GM19099 (cell line): ENCODE results near the gene DIPK1A.

Experiments used
- POLR2A ChIP-seq: IDR thresholded peaks from 3 replicates; pipeline ENCODE4 v1.6.1; 2011; ENCODE audit warnings: low read depth; ENCODE audit not compliant: insufficient read length; ENCODE audit errors: extremely low read depth

The DIPK1A gene

DNA sequence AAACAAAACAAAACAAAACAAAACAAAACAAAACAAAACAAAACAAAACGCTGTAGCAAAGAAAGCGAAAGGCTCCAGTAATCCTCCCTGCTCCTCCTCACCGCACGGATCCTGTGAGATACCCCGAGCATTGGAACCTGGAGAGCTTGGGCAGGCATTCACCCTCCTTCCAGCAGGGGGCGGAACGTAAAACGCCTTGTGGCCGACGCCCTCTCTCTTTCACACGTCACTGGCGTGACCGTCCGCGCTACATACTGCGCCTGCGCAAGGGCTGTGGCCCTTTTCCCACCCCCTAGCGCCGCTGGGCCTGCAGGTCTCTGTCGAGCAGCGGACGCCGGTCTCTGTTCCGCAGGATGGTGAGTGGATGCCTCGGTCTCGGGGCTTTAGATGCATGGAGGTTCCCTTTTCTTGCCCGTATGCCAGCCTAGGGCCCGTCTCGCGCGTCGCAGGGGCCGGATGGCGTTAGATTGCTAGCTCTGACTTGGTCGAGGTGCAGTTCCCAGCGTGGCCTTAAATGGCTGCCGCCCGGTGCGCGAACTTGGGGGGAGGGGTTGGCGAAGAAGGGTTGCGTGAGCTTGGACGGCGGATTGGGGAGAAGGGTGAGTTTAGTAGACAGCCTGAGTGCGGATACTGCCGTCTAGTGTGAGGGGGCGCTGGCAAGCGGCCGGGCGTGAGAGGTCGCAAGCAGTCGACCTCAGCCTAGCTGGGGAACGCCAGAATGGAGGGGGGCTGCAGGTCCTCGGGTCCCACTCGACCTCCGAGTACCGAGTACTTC, 129.3 kb downstream of the DIPK1A start, which contains the start of gene RPL5:
TSS of gene RPL5 (plus strand) at position 279 of the 775 bp plus-strand sequence. CDS start at position 354, 75 bp downstream.
- peak; percentile 99 for TF ChIP-seq POLR2A

DNA sequence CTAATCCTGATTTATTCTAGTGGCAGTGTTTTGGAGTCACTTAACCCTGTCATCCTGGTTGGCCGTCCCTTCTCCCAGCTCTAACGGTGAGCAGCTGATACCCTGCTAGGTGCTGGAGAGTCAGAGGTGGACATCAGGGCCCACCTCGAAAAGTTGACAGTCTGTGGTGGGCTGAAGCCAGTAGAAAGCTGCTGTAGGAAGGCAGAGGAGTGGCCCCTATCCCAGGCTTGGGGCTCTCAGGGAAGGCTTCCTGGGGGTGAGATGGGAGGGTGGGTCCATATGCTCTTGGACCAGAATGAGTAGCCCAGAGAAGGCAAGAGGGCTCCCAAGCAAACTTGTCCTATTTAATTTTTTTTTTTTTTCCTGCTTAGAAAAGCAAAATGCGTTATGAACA, 129.9 kb downstream of the DIPK1A start:
- no peak for TF ChIP-seq POLR2A

DNA sequence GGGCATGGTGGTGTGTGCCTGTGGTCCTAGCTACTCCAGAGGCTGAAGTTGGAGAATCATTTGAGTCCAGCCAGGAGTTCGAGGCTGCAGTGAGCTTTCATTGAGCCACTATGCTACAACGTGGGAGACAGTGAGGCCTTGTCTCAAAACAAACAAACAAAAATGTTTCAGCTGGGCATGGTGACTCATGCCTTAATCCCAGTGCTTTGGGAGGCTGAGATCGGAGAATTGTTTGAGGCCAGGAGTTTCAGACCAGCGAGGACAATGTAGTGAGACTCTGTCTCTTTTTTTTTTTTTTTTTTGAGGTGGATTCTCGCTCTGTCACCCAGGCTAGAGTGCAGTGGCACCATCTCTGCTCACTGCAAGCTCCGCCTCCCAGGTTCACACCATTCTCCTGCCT, 134.5 kb downstream of the DIPK1A start:
- TF ChIP-seq POLR2A = no peak

DNA sequence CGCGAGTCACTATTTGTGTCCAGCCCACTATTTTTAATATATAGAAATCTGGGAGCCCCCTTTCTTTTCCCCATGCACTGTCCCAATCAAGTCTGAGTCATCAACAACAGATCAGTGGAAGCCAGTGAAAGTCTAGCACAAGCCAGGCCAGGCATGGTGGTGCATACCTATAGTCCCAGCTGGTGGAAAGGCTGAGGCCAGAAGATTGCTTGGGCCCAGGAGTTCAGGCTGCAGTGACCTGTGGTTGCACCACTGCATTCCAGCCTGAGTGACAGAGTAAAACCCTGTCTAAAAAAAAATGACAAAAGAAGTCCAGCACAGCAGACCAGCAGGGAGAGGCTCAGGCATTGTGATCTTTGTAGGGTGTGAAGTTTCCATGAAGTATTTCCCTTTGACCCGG, 138.4 kb downstream of the DIPK1A start:
- TF ChIP-seq POLR2A = no peak

DNA sequence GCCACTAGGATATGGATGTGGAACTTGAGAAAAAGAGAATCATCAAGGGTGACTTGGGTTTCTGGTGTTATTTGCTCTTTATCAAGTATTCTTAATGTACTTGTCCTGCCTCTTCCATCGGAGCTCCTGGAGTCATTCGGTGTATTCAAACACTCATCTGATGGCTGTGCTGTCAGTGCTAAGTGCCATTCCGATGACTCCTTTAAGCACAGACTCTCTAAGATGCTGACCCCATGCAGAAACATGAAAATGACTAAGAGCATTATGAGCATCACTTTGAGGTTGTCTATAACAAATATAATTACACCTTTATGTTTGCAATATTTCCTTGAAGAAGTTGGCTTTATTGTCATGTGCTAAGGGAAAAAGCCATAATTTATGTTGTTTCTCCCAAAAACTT, 140.7 kb downstream of the DIPK1A start:
- TF ChIP-seq POLR2A = no peak

DNA sequence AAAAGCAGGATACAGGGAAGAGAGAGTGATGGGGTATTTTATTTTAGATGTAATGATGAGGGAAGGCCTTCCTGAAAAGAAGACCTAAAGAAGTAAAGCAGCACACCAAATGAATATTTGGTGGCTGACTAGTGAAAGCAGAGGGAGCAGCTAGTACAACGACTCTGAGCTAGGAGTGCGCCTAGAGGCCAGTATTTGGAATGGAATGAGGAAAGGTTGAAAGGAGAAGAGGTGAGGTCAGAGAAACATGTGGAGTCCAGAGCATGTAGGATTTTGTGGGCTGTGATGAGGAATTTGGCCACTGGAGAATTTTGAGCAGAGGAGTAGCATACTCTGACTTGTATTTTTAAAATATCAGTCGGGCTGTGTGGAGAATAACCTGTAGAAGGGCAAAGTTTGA, 141.2 kb downstream of the DIPK1A start:
- TF ChIP-seq POLR2A = no peak

DNA sequence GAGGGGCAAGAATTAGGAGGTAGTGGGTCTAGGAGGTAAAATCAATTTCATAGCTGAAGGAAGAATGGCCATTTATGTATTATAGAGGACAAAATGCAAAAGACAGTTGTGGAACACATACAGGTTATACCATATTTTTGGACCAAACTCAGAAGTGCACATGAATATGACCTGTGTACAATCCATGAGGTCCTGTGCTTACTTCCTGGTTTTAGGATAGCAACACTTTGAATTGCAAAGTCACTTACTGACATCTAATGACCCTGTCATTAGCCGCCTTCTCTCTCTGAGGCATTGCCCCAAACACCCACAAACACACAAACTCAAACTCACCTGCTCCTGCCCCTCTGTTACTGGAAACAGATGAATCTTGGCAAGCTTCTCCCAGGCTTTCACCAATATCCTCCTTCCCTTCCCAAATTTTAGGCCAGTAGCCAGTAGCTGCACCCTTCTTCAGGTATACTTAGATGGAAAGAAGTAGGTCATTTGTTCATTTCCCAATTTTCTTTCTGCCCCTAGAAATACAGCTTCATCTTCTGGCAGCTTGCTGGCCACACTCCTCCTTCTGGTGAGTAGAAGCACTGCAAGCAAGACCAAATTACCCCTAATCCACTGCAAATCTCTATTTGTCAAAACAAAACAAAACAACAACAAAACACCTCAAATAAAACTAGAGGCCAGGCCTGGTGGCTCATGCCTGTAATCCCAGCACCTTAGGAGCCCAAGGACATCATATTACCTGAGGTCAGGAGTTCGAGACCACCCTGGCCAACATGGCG, 143.1 kb downstream of the DIPK1A start:
- TF ChIP-seq POLR2A = no peak

DNA sequence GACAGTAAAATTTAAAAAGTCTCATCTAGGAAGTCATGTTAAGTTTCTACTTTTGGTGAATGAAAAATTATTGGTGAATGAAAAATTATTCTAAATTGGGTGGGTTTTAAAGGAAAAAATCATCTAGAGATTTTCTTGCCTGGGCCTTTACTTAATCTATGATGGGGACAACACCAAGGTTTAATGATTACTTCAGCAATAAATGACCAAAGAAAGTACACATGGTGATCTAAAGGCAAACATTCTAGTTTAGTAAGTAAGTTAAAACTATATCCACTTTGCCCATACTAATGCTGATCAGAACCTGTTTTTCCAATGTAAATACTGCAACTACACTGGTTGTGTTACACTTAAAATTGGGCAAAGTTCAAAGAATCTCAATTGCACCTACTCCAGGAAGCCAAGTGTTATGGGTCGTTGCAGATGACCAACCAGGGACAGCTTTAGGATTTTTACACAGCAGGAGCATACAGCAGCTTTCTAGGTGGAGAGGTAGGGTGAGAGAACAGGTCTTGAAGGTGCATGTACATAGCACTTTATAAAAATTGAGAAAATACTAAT, 144.0 kb downstream of the DIPK1A start:
- no peak for TF ChIP-seq POLR2A

DNA sequence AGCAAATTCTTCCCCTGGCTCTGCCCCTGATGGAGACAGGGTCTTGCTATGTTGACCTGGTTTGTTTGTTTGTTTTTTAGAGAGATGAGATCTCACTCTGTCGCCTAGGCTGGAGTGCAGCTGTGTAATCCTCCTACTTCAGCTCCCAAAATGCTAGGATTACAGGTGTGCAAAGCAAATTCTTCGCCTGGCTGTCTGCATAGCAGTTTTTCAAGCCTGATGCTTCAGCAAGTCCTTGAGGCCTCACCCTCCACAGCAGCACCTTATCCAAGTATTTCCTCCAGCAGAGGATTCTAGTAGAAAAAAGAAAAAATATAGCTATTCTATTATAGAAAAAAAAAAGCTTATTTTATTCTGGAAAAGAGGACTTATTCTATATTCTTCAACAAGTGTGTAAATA, 144.5 kb downstream of the DIPK1A start:
- TF ChIP-seq POLR2A = no peak

DNA sequence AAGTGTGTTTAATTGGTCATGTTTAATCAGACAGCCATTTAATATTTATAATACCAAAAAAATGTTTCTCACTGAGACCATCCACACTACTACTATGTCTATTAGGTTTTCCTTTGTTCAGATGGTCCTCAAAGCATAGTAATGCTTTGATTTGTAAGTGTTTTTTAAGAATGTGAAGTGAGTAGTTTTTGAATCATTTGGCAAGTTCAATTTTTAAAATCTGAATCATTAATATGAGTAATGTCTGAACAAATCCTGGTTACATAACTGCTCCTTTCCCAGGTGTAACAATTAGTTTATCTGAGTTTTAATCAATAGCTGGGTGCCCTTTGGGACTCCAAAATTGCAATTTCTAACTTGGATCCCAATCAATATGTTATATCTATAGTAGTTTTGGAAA, 152.9 kb downstream of the DIPK1A start:
- no peak for TF ChIP-seq POLR2A

DNA sequence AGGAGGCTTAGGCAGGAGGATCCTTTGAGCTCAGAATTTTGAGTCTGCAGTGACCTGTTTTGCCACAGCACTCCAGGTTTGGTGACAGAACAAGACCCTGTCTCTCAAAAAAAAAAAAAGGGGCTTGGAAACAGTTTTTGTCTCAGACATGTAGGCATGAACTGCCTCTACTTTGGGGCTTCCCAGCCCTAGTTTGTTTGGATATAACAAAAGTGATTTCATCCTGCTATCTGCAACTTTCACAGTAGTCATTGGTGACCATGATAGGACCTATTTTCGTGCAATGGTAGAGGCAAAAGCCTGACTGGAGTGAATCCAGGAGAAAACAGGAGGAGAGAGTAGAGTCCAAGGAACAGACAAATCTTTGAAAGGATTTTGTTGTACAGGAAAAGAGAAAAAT, 156.0 kb downstream of the DIPK1A start:
- TF ChIP-seq POLR2A = no peak

DNA sequence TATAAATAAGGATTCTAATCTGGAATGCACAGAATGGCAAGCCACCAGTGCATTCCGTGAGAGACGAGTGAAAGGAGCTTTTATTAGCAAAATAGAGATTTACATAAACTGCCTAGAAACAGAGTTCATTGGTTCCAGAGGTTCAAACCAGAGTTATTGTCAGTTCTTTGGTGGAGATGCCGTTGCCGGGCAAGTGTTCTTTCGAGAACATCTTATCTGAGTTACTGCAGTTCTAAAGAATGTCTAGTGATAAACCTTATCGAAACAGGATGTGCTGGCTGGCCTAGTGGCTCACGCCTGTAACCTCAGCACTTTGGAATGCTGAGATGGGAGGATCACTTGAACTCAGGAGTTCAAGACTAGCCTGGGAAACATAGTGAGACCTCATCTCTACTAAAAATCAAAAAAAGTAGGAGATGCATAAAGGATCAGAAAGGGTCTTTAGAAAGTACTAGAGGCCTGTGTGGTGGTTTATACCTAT, 156.5 kb downstream of the DIPK1A start:
- TF ChIP-seq POLR2A = no peak

DNA sequence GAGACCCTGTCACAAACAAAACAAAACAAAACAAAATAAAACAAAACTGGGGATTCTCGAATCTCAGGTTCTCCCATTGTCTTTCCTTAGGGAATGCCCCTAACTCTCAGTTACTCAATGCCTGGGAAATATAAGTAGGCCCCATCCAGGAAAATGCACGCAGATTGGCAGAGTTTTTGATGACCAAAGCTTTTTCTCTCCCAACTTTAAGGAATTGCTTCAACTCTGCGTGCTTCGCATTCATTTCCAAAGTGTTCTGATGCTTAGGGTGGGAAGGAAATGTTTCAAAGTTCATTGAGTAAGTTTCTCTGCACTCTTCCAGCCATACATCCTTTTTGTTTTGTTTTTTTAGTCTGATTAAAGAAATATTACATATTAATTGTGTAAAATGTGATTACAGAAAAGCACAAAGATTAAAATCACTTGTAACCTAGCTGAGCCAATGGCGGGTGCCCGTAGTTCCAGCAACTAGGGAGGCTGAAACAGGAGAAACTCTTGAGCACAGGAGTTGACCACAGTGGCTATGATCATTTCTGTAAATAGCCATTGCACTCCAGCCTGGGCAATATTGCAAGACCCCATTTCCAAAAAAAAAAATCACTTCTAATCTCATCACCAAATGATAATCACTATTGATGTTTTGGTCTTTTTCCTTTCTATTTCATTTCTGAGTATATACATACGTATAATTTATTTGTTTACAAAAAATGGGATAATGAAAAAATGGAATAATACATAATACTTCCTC, 157.9 kb downstream of the DIPK1A start:
- no peak for TF ChIP-seq POLR2A

DNA sequence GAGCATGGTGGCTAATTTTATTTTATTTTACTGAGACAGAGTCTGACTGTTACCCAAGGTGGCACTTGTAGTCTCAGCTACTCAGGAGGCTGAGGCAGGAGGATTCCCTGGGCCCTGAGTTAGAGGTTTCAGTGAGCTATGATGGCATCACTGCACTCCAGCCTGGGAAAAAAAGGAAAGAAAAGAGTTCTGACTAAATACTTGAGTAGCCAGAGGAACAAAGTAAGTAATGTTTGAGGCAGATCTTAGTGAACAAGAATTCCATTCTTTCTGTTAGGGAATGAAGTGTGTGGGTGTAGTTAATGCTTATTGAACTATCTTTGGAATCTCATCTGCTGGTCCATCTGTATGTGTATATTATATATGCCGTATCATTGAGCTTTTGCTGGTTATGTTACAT, 163.3 kb downstream of the DIPK1A start:
- TF ChIP-seq POLR2A = no peak

DNA sequence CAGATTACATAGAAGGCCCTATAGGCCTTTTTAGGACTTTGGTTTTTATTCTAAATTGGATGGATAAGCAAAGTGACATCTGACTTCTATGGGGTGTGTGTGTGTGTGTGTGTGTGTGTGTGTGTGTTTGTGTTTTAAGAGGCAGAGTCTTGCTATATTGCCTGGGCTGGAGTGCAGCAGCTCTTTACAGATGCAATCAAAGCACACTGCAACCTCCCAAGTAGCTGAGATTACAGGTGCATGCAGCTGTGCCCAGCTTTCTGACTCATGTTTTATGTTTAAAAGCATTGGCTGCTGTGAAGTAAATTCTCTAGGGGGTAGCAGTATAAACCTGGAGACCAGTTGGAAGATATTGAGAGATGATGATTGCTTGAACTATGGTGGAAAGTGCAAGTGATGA, 164.0 kb downstream of the DIPK1A start:
- no peak for TF ChIP-seq POLR2A
